Esophagus (tissue), 2 donors: Measurements from ENCODE around the gene G3BP1. TPM values are rescaled to one million over a fixed set of nuclear protein-coding genes. Genes with fewer than 3 reads are reported as not detected.

ENCODE experiments used
- H3K27ac ChIP-seq, 2 donors: one replicate each; pipeline ENCODE4 v1.5.1; 2013; ENCODE audit warnings: low read depth in 2 of 2, mild to moderate bottlenecking in 2 of 2, inconsistent platforms in 1 of 2, low read length in 1 of 2, moderate library complexity in 1 of 2
- H3K27me3 ChIP-seq, 2 donors: one replicate each; pipeline ENCODE4 v1.6.1; 2013; ENCODE audit warnings: low read length in 2 of 2, control low read depth in 1 of 2, mild to moderate bottlenecking in 1 of 2; ENCODE audit not compliant: insufficient read depth in 2 of 2, control insufficient read depth in 1 of 2
- H3K36me3 ChIP-seq, 2 donors: one replicate each; pipeline ENCODE4 v1.6.1; 2013; ENCODE audit warnings: low read length in 1 of 2; ENCODE audit not compliant: control insufficient read depth in 2 of 2, insufficient read depth in 2 of 2
- H3K4me1 ChIP-seq, 2 donors: one replicate each; pipeline ENCODE4 v1.6.1; 2013; ENCODE audit warnings: low read length in 1 of 2; ENCODE audit not compliant: control insufficient read depth in 2 of 2, insufficient read depth in 2 of 2
- H3K4me3 ChIP-seq, 2 donors: one replicate each; pipeline ENCODE4 v1.5.1; 2013; ENCODE audit warnings: low read length in 2 of 2, mild to moderate bottlenecking in 2 of 2, low read depth in 1 of 2, moderate library complexity in 1 of 2
- H3K9me3 ChIP-seq, 2 donors: one replicate each; pipeline ENCODE4 v1.6.1; 2013; ENCODE audit warnings: mild to moderate bottlenecking in 2 of 2, low read depth in 1 of 2, low read length in 1 of 2, moderate library complexity in 1 of 2; ENCODE audit not compliant: control insufficient read depth in 2 of 2, insufficient read depth in 1 of 2
- WGBS, 2 donors: extraction: QIAGEN DNeasy Blood & Tissue Kit; methylation state at CpG; one replicate each; pipeline ENCODE4 v1.1.7; 2013; 5-methylcytosine and 5-hydroxymethylcytosine counted together
- polyA plus RNA-seq, 2 donors: library from polyadenylated mRNA; stranded (reverse); fragments of 200-250 nt; gene quantifications; one replicate each; pipeline ENCODE4 v1.2.3, GENCODE V29; 2013
- donor health status: healthy with polysubstance abuse.
- donor health status: Bipolar disorder and iron deficiency.

The G3BP1 gene
- polyA plus RNA-seq, 2 donors = 15.5 to 33.1 TPM

DNA sequence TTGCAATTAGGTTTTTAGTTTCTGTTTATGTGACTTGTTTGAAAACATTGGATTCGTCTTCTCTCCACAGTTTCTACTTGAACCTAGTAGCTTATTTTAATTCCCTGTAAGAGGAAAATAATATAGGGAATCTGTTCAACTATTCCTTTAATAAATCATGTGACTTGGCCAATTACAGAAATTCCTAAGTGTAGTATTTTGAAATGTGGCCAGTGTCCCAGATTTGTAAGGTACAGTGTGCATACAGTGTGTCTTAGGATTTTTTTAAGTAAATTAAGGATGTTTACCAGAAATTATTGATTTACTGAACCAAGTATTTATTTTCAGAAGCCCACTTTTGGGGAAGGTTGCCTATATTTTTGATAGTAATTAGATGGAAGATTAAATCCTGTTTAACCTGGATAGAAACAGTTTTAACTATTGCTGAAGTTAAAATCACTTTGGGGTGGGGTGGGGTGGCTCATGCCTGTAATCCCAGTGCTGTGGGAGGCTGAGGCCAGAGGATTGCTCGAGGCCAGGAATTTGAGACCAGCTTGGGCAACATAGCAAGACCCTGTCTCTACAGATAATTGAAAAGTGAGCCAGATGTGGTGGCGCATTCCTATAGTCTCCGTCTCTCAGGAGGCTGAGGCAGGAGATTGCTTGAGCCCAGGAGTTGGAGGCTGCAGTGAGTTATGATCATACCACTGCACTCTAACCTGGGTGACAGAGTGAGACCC is 36.9 kb downstream of the G3BP1 start:
- no peak overlapping the region for H3K4me3 ChIP-seq
- H3K4me1 ChIP-seq = no peaks in the 10 kb centered on the region
- H3K27me3 ChIP-seq = no peaks in the 10 kb centered on the region
- peaks cover 4 to 5% of the 10 kb centered on the region in 2 donors for H3K36me3 ChIP-seq
- 83 to 85% methylated on average over 4 of the region's 4 CpGs for WGBS, 2 donors
- no peak overlapping the region for H3K27ac ChIP-seq
- no peaks in the 10 kb centered on the region for H3K9me3 ChIP-seq

DNA sequence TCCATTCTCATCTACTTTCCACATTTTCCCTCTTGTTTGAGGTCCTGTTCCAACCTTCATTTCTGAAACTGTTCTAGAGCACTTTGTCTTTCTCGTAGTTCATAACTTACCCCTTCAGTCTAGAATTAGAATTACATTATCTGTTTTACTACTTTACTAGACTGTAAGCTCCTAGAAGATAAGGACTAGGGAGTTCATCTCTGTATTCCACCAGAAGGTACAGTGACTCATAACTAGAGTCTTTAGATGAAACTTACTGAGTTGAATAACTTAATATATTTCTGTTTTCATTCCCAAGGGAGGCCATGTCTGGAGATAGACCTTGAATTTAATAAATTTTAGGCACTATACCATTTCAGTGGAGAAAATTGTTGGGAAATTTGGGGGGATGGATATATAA is 38.7 kb downstream of the G3BP1 start:
- no peaks in the 10 kb centered on the region for H3K27me3 ChIP-seq
- H3K36me3 ChIP-seq = no peaks in the 10 kb centered on the region
- WGBS, 2 donors = 47 to 91% methylated on average over 1 of the region's 1 CpG
- no peaks in the 10 kb centered on the region for H3K4me1 ChIP-seq
- no peak overlapping the region for H3K27ac ChIP-seq
- H3K9me3 ChIP-seq = no peaks in the 10 kb centered on the region
- H3K4me3 ChIP-seq = no peak overlapping the region

DNA sequence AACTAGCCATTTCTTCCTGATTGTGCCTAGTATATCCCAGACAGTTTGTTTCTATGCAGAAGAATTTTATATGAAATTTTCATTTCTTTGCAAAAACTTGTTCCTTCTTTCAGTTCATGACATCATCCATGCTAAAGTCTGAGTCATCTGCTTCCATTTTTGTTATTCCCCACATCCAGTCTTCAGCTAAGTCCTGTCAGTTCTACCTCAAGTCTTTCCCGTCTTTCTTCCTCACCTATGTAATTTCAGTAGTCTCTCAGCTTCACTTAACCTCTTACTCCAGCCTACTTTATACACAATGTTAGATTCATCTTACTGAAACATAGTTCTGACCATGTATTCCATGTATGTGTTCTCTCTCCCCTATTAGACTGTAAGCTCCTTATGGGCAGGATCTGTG is 39.1 kb downstream of the G3BP1 start:
- no peaks in the 10 kb centered on the region for H3K4me1 ChIP-seq
- H3K27me3 ChIP-seq = no peaks in the 10 kb centered on the region
- no peaks in the 10 kb centered on the region for H3K9me3 ChIP-seq
- WGBS, 2 donors = 94 to 100% methylated on average over 1 of the region's 1 CpG
- H3K27ac ChIP-seq = no peak overlapping the region
- no peak overlapping the region for H3K4me3 ChIP-seq
- no peaks in the 10 kb centered on the region for H3K36me3 ChIP-seq

DNA sequence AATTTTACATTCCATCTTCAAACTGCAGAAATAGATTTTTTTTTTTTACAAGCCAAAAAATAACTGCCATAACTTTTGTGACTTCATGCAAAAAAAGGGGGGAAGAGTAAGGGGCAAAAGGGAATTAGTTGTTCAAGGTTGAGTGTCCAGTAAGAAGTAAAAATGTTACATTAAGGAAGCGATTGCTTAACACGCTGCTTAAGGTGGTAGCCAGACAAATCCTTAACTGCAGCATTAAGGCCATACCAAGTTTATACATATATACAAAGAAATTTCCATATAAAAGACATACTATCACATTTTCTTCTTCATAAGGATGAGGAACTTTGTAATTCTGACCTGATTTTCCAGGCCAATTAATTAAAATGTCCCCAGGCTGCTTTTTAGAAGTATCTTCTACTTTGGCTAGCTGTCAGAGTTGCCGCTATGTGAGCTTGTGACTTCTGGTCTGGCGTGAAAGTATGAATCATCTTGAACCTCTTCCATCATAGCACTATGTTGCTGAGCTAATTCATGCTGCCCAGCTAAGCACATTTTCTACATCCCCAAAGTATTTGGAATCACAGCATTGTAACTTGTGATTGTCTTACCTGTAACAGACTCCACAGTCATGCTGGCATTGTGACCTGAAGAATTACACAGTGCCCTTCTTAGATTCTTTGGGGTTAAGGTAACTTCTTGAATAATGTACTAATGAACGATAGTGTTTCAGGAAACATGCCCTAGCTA is 40.0 kb downstream of the G3BP1 start:
- WGBS, 2 donors = 62 to 72% methylated on average over 5 of the region's 5 CpGs
- no peaks in the 10 kb centered on the region for H3K4me1 ChIP-seq
- no peaks in the 10 kb centered on the region for H3K27me3 ChIP-seq
- no peak overlapping the region for H3K4me3 ChIP-seq
- H3K9me3 ChIP-seq = no peaks in the 10 kb centered on the region
- H3K27ac ChIP-seq = no peak overlapping the region
- no peaks in the 10 kb centered on the region for H3K36me3 ChIP-seq

DNA sequence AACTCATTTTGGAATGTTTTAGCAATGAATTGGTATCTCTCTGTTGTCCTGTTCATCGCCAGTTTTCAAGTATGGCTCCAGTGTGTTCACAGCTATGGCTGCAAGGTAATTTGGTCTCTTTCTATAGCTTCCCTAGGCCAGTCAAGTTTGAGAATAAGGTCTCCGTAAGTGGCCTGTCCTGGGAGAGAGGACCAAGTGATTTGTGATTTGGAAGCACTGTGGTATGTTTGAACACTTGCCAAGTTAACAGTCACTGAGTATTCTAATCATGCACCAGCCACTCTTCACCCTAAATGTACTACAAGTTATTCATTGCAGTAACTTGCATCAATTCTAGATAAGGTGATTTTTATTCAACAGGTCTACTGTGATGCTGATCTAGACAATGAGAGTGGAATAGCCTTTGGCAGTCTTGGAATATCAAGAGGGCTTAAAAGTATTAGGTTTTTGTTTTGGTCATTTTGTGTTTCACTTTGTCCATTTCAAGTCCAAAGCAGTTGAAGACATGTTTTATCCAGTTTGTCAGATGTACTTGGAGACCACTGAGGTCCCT is 41.1 kb downstream of the G3BP1 start:
- WGBS, 2 donors = 86 to 90% methylated on average over 2 of the region's 2 CpGs
- Histone ChIP-seq H3K9me3 (no peaks in the 10 kb centered on the region), H3K4me1 (no peaks in the 10 kb centered on the region), H3K27me3 (no peaks in the 10 kb centered on the region), H3K36me3 (no peaks in the 10 kb centered on the region), H3K4me3 (no peak overlapping the region), H3K27ac (no peak overlapping the region)

DNA sequence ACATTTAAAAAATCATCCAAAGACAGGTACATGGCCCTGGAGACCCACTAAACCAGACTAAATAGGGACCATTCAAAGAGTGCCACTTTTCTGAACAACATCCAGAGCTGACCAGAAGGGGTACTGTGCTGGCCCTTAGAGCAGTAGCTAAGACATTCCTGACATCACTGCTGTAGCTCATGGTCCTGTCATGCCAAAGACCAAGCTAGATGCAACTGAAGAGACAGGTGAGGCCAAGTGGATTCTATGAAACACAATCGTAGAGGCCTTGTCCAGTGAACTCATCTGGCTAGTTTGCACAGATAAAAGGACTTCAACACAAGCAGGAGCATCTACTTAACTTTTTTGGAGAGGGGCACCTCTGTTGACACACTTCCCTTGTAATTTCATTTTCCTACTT is 43.3 kb downstream of the G3BP1 start:
- peaks cover 0 to 5% of the 10 kb centered on the region in 2 donors for H3K36me3 ChIP-seq
- no peak overlapping the region for H3K27ac ChIP-seq
- H3K27me3 ChIP-seq = no peaks in the 10 kb centered on the region
- H3K4me3 ChIP-seq = no peak overlapping the region
- H3K4me1 ChIP-seq = no peaks in the 10 kb centered on the region
- 85 to 89% methylated on average over 1 of the region's 1 CpG for WGBS, 2 donors
- no peaks in the 10 kb centered on the region for H3K9me3 ChIP-seq

DNA sequence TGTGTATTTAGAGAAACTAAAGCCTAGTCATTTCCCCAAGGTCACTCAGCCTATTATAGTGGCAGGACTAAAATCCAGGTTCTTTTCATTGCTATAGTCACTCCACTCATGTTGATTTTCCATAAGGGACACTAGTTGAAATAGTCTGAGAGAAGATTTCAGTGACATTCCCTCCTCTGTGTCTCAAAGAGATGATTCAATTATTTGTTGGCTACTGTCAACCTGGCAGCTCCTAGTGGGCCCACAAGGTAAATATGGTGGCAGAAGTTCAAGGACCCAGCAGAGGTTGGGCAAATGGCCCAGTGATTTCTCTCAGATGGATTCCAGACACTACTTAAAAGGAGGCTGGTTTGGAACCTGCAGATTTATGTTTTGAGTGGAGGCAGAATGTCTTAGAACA is 48.1 kb downstream of the G3BP1 start:
- H3K27me3 ChIP-seq = no peaks in the 10 kb centered on the region
- no peaks in the 10 kb centered on the region for H3K9me3 ChIP-seq
- no peaks in the 10 kb centered on the region for H3K4me1 ChIP-seq
- H3K27ac ChIP-seq = no peak overlapping the region
- no peak overlapping the region for H3K4me3 ChIP-seq
- peaks cover 0 to 5% of the 10 kb centered on the region in 2 donors for H3K36me3 ChIP-seq

DNA sequence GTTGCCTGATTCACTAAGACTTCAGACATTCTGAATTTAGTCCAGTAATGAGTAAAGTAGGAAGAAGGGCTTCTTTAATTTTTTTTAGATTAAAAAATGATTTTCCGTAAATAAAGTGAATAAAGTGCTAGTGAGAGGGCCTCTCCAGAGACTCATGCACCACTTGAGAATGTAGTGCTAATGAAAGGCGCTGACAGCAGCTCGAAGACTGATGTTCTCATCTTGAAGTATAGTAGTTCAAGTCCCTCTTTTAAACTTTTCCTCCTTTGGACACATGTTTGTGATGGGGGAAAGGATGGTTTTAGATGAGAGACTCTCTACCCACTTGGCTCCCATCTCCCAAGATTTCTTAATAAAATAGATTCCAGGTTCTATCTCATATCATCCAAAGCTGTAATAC is 48.5 kb downstream of the G3BP1 start:
- H3K4me1 ChIP-seq = no peaks in the 10 kb centered on the region
- no peaks in the 10 kb centered on the region for H3K9me3 ChIP-seq
- H3K4me3 ChIP-seq = no peak overlapping the region
- 95 to 96% methylated on average over 3 of the region's 3 CpGs for WGBS, 2 donors
- H3K36me3 ChIP-seq = peaks cover 0 to 5% of the 10 kb centered on the region in 2 donors
- H3K27ac ChIP-seq = no peak overlapping the region
- no peaks in the 10 kb centered on the region for H3K27me3 ChIP-seq

DNA sequence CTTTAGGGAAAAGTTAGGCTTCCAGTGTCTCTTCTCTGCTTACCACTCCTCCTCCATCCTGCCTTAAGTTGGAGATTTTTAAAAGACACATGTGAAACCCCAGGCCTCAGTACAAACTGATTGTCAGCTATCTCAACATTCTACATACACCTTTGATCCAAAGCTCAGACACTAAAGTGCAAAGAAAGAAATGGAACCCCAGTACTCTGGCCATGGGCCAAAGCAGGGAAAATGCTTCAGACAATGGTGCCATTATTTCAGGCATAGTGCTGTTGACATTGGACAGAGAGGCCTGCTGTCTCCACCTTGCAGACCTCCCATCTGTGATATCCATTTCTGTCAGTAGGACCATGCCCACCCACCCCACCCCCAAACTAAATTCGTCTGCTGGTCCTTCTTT is 49.1 kb downstream of the G3BP1 start:
- H3K9me3 ChIP-seq = no peaks in the 10 kb centered on the region
- no peaks in the 10 kb centered on the region for H3K4me1 ChIP-seq
- H3K36me3 ChIP-seq = peaks cover 0 to 5% of the 10 kb centered on the region in 2 donors
- WGBS, 2 donors = 62 to 84% methylated on average over 1 of the region's 1 CpG
- H3K27me3 ChIP-seq = no peaks in the 10 kb centered on the region
- H3K27ac ChIP-seq = no peak overlapping the region
- H3K4me3 ChIP-seq = no peak overlapping the region
